ENCODE data around the gene NECAB2. TPM values are rescaled to one million over a fixed set of nuclear protein-coding genes. Genes with fewer than 3 reads are reported as not detected.

Gene NECAB2
- total RNA-seq, 4 donors from 2014 or later = not detected

- no peaks in the 10 kb centered on the region for H3K36me3 ChIP-seq
- H3K4me1 ChIP-seq = no peaks in the 10 kb centered on the region
Observed at GRCh38 chr16:83979441-83979840, 11.4 kb downstream of the NECAB2 start.

DNA sequence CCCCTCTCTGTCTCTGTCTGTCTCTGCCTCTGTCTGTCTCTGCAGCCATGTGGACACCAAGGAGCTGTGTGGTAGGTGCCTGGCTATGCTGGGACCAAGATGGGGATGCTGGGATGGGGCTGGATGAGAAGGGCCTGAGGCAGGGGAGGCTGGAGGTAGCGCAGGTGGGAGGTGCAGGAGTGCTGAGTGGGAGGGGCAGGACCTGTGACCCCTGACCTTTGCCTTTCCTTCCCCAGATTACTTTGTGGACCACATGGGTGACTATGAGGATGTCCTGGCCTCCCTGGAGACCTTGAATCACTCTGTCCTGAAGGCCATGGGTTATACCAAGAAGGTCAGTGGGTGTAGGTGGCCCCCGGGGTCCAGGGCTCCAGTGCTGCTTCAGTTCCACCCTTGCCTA lies 12.8 kb downstream of the NECAB2 start:
- no peaks in the 10 kb centered on the region for H3K36me3 ChIP-seq
- no peak overlapping the region for H3K4me3 ChIP-seq
- H3K4me1 ChIP-seq = no peaks in the 10 kb centered on the region
- peaks cover 11% of the 10 kb centered on the region for H3K27me3 ChIP-seq
- WGBS = 94% methylated on average over 2 of the region's 2 CpGs
- DNase-seq (ENCODE audit: low spot score in 2 of 2) = no peak
- TF ChIP-seq EP300 (IDR thresholded peaks at IDR 0.05) = no peak
- TF ChIP-seq POLR2A (IDR thresholded peaks at IDR 0.05) = no peak
- TF ChIP-seq, protein P1, sequence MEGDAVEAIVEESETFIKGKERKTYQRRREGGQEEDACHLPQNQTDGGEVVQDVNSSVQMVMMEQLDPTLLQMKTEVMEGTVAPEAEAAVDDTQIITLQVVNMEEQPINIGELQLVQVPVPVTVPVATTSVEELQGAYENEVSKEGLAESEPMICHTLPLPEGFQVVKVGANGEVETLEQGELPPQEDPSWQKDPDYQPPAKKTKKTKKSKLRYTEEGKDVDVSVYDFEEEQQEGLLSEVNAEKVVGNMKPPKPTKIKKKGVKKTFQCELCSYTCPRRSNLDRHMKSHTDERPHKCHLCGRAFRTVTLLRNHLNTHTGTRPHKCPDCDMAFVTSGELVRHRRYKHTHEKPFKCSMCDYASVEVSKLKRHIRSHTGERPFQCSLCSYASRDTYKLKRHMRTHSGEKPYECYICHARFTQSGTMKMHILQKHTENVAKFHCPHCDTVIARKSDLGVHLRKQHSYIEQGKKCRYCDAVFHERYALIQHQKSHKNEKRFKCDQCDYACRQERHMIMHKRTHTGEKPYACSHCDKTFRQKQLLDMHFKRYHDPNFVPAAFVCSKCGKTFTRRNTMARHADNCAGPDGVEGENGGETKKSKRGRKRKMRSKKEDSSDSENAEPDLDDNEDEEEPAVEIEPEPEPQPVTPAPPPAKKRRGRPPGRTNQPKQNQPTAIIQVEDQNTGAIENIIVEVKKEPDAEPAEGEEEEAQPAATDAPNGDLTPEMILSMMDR (IDR thresholded peaks at IDR 0.05) = no peak
- TF ChIP-seq POLR2AphosphoS5 (IDR thresholded peaks at IDR 0.05) = no peak
- no peaks in the 10 kb centered on the region for H3K9me3 ChIP-seq
- no peak overlapping the region for H3K27ac ChIP-seq

More at GRCh38 chr16:83979441-83979840, 11.4 kb downstream of the NECAB2 start:
- TF ChIP-seq POLR2A (IDR thresholded peaks at IDR 0.05) (no peak), EP300 (IDR thresholded peaks at IDR 0.05) (no peak), POLR2AphosphoS5 (IDR thresholded peaks at IDR 0.05) (no peak)
- TF ChIP-seq, protein P1 (IDR thresholded peaks at IDR 0.05) = no peak
- DNase-seq (ENCODE audit: low spot score in 2 of 2) = no peak
- no peak overlapping the region for H3K4me3 ChIP-seq
- 93% methylated on average over 7 of the region's 7 CpGs for WGBS
- peaks cover 14% of the 10 kb centered on the region for H3K27me3 ChIP-seq
- H3K27ac ChIP-seq = no peak overlapping the region
- no peaks in the 10 kb centered on the region for H3K9me3 ChIP-seq

GRCh38 chr16:83981799-83982198 lies 13.8 kb downstream of the NECAB2 start:
- TF ChIP-seq, protein P1 (IDR thresholded peaks at IDR 0.05) = no peak
- TF ChIP-seq POLR2A (IDR thresholded peaks at IDR 0.05) (no peak), EP300 (IDR thresholded peaks at IDR 0.05) (no peak), POLR2AphosphoS5 (IDR thresholded peaks at IDR 0.05) (no peak)
- Histone ChIP-seq H3K27me3 (peaks cover 17% of the 10 kb centered on the region), H3K9me3 (no peaks in the 10 kb centered on the region), H3K27ac (no peak overlapping the region), H3K4me3 (no peak overlapping the region), H3K36me3 (no peaks in the 10 kb centered on the region), H3K4me1 (no peaks in the 10 kb centered on the region)
- 99% methylated on average over 5 of the region's 8 CpGs for WGBS
- DNase-seq (ENCODE audit: low spot score in 2 of 2) = no peak

- Histone ChIP-seq H3K4me3 (no peak overlapping the region), H3K27me3 (peaks cover 18% of the 10 kb centered on the region), H3K4me1 (no peaks in the 10 kb centered on the region), H3K27ac (no peak overlapping the region), H3K9me3 (no peaks in the 10 kb centered on the region), H3K36me3 (no peaks in the 10 kb centered on the region)
- 46% methylated on average over 4 of the region's 4 CpGs for WGBS
- DNase-seq (ENCODE audit: low spot score in 2 of 2) = no peak
- TF ChIP-seq POLR2AphosphoS5 (IDR thresholded peaks at IDR 0.05) = no peak
- TF ChIP-seq, protein P1 (IDR thresholded peaks at IDR 0.05) = no peak
- no peak for TF ChIP-seq POLR2A (IDR thresholded peaks at IDR 0.05)
- TF ChIP-seq EP300 (IDR thresholded peaks at IDR 0.05) = no peak
Observed at GRCh38 chr16:83983491-83983890, 15.4 kb downstream of the NECAB2 start.

- H3K4me3 ChIP-seq = no peak overlapping the region
- TF ChIP-seq, protein P1 (IDR thresholded peaks at IDR 0.05) = no peak
- TF ChIP-seq POLR2A (IDR thresholded peaks at IDR 0.05) (no peak), POLR2AphosphoS5 (IDR thresholded peaks at IDR 0.05) (no peak)
- 48% methylated on average over 8 of the region's 8 CpGs for WGBS
- H3K36me3 ChIP-seq = no peaks in the 10 kb centered on the region
- peaks cover 29% of the 10 kb centered on the region for H3K27me3 ChIP-seq
- H3K27ac ChIP-seq = no peak overlapping the region
- no peak for DNase-seq (ENCODE audit: low spot score in 2 of 2)
- no peaks in the 10 kb centered on the region for H3K9me3 ChIP-seq
- no peaks in the 10 kb centered on the region for H3K4me1 ChIP-seq
Observed at GRCh38 chr16:83989300-83989699, 21.3 kb downstream of the NECAB2 start.

Measured in suprapubic skin (tissue), 4 donors.